GM18867 (cell line): Measurements from ENCODE around the gene CNDP2.

ENCODE experiments used
- ATAC-seq: cut with Tn5 transposase; IDR thresholded peaks from one replicate; pipeline ENCODE4 v1.9.1; 2021; ENCODE audit warnings: mild to moderate bottlenecking, moderate library complexity; ENCODE audit not compliant: unreplicated experiment

CNDP2 gene

DNA sequence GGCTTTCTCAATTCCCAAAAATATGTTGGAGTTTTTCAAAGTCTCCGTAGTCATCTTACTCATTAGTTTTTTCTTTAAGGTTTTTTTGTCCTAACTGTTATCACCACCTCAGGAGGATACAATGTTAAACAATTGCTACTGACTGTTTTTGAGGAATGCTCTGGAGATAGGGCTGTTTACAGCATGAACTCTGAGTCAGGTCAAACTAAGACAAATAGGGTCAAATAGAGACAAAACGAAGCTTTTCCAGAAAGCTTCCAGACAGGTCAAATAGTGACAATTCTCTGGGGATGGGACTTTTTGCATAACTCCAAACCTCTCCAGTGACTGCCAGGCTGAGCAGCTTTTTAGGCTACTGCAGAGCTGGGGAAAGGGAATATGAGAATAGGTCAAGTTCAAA lies 23.9 kb upstream of the CNDP2 start:
- ATAC-seq, result no peak

DNA sequence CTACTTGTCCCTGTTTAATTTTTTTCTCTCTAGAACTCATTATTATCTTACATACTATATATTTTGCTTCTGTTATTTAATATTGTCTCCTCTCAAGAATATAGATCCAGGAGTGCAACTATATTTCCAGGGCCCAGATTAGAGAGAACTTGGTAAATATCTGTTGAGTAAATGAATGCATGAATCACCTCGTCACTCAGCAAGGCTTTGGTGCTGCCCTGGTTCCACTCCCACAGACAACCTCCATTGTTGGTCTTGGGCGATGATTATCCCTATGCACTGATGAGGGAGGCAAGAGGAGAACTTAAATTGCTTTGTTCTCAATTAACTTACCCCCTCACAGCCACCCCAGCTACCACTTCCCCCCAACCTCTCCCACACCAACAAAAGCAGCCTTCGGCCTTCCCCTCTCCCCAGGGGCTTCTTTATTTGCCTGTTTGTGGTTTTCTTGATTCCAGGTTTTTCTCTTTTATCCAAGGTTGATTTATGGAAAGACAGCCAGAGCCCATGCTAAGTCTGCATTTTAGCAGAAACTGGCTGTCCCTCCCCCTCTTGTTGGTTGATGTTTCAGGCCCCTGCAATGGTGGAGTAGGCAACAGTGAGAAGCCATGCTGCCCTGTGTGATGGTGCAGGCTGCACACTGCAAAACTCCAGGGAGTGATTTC lies 22.1 kb upstream of the CNDP2 start:
- ATAC-seq, result no peak

DNA sequence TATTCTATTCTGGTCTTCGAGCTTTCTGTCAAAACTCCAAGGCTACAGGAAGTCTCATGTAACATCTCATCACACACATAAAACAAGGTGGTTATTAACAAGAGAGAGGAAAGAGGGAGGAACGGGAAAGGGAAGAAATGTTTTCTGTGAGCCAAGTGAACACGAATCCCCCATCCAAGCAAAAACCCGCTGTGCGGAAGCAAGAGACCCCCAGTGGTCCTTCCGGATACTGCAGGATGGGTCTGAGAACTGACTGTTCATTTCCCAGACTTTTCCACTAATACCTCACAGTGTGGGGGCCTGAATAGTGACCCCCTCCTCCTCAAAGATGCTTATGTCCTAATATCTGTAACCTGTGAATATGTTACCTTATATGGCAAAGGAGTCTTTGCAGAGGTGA lies 20.0 kb upstream of the CNDP2 start:
- no peak for ATAC-seq

DNA sequence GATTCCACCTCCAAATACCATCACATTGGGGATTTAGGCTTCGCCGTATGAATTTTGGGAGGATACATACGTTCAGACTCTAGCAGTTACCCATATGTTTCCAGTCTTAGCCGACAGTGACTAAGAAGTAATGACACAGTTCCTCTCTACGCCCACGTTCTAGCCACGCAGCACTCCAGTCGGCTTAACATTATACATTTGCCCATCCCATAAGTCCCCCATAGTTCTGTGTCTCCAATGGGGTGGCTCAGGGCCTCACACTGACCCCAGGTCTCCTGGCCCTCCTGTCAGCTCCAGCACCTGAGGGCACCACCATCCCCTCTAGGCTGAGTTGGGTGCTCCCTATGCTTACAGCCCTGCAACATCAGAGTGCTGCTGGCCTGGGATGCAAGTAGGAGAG lies 18.4 kb upstream of the CNDP2 start:
- ATAC-seq, result no peak

DNA sequence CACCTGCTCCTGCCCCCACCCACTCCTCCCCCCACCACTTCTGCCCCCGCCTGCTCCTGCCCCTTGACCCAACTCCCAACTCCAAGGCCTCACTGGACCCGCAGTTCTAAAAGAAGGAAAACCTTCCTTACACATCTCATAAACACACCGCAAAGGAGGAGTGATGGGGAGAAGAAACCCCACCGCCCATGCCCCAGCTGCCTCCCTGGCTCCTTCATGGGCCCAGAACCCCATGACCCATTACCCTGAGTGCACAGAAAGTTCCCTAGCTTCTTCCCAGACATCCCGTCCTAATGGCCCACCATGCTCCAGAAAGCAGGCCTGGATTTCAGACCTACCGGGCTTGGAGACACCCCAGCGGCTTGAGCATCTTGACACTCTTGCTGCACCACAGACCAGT lies 17.8 kb upstream of the CNDP2 start:
- no peak for ATAC-seq

DNA sequence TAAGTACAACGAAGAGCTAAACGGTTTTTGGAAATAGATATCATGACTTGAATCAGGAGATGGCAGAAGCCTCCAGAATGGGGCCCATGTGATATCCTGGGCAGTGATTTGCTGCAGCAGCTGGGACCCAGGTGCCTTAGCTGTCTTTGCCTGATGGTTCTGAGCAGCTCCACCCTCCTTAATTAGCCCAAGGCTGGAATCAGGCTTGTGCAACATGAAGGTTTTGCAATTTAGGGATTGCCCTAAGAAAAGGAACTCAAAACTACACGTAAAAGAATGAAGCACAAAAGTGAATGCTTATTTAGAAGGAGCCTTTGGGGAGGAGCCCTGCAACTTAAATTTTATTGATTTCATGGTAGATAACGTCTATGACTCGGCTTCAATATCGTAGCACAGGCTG lies 17.3 kb upstream of the CNDP2 start:
- no peak for ATAC-seq

DNA sequence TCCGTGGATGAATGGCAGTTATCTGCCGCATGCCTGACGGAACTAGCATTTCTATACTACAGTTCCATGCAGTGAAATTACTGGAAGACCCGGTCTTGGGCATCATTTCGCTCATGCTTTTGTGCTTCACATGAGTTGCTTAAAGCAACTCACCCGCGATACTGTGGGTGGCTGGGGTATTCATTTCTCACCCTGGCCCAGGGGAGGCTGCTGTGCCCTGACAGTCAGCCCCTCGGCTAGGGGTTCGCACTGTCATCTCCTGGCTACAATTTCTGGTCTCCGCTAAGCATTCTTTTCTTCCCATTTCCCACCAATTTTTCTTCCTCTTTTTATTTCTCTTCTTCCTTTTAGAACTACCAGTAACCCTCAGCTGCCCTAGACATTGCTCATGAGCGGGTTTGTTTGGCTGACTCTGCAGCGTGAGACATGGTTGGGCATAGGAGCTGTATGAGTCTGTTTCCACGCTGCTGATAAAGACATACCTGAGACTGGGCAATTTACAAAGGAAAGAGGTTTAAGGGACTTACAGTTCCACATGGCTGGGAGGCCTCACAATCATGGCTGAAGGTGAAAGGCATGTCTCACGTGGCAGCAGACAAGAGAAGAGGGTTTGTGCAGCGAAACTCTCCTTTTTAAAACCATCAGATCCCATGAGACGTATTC lies 16.5 kb upstream of the CNDP2 start:
- no peak for ATAC-seq

DNA sequence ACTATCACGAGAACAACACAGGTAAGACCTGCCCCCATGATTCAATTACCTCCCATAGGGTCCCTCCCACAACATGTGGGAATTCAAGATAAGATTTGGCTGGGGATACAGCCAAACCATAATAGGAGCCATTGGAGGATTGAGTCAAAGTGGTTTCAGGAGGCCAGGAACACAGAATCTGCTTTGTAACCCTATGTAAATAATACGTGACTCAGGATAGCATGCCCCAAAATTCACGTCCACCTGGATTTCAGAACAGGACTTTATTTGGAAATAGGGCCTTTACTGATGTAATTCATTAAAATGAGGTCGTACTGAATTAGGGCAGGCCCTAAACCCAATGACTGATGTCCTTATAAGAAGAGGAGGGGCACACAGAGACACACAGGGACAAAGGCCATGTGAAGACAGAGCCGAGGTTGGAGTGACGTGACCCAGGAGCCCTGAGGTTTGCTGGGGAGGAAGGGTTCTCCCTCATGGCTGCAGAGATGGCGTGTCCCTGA lies 16.0 kb upstream of the CNDP2 start:
- ATAC-seq, result no peak

DNA sequence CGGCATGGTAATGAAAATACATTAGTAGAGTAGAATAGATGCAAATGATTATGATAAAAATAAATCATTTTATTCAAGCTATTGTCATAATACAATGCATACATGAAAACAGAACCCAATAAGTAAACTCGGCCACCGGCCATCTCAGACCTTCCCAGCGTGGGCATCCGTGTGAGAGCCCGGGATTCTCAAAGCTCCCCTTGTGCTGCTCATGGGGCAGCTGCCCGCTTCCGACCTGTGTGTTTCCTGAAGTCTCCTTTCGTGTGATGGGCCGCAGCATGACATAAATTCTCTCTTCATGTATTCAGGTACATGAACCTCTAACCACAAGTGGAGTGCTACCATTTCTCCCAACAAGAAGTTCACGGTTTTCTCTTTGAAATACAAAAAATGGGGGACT lies 13.5 kb upstream of the CNDP2 start:
- ATAC-seq, result no peak

DNA sequence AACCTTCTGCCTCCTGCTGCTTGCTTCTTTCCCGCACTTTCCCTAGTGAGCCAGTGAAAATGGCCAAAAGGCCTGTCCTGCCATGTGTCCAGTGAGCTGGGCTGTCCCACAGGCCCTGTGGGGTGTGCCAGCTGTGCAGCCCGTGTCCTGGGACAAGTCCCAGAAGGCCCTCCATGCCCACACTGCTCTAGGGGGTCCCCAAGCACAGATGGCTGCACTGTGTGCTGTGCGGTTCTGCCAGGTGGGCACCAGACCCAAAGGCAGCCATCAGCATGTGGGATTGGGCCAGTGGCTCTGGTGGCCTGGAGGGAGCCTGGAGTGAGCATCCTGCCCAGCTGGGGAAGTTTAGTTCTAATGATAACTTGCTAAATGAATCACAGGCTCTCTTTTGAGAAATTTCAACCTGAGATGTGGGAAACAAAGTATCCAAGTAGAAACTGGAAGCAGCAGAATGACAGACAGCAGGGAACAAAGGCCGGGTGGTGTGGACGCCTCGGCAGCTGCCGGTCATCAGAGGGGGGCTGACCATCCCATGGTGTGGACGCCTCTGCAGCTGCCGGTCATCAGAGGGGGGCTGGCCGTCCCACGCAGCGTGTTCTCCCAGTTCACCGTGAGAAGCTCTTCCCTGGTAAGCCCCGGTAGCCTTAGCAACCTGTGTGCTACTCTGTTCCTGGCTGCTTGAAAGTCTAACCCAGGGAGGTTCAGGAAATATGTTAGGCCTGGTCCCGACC lies 9.9 kb upstream of the CNDP2 start:
- no peak for ATAC-seq

DNA sequence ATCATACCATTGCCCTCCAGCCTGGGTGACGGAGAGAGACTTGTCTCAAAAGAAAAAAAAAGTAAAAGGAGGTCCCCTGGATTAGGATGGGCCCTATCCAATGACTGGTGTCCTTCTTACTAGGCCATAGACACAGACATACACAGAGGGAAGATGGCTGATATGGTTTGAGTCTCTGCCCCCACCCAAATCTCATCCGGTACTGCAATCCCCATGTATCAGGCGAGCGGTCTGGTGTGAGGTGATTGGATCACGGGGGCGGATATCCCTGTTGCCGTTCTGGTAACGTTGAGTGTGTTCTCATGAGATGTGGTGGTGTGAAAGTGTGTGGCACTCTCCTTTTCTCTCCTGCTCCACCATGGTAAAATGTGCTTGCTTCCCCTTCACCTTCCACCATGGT lies 7.8 kb upstream of the CNDP2 start:
- no peak for ATAC-seq

DNA sequence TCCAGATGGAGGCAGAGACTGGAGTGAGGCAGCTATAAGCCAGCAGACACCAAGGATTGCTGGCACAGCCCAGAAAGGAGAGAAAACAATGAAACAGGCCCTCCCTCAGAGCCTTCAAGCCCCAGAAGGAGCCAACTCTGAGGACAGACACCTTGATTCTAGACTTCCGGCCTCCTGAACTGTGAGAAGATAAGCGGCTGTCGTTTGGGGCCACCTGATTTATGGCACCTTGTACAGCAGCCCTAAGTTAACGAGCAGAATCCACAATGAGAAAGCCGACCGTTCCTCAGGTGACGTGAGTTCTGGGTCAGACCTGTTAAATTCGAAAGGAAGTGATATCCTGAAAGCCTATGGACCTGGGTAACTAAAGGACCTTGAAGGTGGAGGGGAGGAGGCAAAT lies 7.3 kb upstream of the CNDP2 start:
- no peak for ATAC-seq

DNA sequence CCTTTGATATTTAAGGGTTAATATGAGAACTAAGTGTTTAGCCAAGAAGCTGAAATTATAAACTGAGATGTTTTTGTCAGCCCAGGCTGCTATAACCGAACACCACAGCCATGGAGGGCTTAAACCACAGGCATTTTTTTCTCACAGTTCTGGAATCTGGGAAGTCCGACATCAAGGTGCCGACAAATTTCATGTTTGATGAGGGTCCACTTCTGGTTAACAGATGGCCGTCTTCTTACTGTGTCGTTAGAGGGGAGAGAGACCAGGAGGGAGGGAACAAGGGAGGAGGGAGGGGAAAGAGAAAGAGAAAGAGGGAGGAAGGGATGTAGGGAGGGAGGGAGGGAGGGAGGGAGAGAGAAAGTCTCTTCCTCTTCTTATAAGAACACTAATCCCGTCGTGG lies 6.5 kb upstream of the CNDP2 start:
- no peak for ATAC-seq

DNA sequence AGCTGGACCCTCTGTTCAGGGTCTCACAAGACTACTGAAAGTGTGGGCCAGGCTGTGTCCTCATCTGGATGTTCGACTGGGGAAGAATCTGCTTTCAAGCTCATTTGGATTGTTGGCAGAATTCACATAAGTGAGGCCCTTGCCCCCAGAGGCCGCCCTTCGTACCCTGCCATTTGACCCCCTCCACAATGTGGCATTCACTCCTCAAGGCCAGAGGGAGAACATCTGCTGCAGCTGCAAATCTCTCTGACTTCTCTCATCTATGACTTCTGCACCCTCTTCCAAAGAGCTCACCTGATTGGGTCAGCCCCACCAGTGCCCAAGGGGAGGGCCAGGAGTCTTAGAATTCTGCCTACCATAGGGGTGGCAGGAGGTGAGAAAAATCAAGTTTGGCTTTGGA lies 3.9 kb upstream of the CNDP2 start:
- no peak for ATAC-seq

DNA sequence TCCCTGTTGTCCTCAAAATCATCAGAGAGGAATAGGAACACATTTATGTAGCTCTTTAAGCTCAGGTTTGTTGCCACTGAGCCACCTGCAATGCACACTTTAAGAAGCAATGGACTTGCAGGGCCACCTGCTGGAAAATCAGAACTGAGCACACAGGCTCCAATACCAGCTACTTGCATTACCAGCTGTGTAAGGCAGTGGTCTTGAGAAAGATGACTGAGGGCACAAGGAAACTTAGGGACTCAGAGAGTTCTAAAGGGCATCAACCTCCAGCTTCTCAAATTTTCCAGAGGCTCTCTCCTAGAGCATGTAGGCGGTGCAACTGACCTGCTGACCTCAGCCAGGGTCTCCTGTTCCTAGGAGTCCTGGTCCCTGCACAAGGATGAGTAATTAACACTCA lies 2.5 kb upstream of the CNDP2 start:
- peak; percentile 30 for ATAC-seq

DNA sequence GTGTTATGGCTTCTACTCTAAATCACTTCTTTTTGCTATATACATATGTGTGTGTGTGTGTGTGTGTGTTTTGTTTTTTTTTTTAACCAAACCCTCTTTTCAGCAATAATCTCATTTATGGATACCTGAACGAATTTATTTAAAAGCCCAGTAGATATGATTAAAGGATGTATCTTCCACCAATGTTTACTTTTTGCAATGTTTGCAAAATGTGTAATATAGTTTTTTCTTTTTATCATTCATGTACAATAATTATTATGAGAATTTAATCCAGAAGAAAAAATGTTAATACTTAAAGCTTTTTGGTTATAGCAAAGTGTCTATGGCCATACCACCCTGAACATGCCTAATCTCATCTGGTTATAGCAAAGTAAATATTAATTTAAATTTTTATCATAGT lies 1.6 kb upstream of the CNDP2 start:
- no peak for ATAC-seq

DNA sequence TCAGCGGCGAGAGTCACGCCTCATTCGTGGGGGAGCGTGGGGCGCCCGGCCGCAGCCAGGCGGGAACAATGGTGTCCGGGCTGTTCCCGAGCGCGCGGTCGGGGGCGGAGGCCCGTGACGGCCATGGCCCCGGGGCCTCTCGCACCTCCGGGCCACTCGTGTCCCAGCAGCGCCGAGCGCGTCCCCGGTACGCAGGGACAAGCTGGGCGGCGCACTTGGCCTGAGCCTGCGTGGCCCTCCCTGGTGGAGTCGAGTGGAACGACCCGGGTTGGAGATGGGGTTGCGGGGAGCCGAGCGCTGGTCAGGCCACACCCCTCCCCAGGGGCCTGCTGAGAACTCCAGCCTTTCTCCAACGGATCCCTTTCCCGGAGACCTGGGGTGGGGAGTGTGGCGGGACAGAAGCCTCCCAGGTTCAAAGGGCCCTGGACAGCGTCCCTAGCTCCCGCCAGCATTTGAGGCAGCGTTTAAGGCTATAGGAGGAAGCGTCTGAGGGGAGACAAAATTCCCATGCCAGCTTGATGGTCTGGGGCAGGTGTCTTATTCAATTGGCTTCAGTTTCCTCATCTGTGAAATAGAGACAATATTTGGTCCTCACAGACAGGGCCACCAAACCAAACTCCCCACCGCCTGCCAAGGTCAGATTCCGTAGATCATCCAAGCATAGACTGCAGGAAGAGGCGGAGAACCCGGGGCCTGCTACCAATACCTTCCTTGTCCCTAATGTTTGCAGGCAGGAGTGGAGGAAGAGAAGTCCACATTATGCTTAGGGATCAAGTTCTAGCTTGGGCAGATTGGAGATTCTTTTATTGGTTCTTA lies 553 bp downstream of the CNDP2 start:
- ATAC-seq, result peak; percentile 26

DNA sequence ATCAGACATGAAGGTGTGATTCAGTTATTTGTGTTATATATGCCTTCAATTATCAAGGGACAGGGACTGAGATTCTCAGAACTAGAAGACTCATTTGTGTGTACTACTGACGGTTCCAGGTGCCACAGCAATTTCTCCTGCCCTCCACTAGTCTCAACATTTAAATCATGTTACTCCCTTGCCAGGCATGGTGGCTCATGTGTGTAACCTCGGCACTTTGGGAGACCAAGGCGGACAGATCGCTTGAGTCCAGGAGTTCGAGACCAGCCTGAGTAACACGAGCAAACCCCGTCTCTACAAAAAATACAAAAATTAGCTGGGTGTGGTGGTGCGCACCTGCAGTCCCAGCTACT lies 1.1 kb downstream of the CNDP2 start:
- no peak for ATAC-seq

DNA sequence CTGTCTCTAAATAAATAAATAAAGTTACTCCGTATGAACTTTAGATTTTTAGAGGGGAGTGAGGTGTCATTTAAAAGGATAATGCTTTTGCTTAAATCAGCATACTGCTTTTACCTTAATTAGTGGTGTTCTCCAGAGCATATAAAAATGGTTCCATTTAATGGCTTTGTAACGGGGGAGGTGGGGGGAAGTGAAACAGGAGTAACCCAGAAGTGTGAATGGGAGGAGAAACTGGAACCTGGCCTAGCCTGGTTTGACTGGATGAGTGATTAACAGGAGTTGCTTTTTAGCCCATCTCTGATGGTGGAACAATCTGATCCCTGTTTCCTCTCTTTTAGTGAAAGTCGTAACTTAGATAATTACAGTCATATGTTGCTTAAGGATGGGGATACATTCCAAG lies 1.6 kb downstream of the CNDP2 start:
- ATAC-seq, result no peak

DNA sequence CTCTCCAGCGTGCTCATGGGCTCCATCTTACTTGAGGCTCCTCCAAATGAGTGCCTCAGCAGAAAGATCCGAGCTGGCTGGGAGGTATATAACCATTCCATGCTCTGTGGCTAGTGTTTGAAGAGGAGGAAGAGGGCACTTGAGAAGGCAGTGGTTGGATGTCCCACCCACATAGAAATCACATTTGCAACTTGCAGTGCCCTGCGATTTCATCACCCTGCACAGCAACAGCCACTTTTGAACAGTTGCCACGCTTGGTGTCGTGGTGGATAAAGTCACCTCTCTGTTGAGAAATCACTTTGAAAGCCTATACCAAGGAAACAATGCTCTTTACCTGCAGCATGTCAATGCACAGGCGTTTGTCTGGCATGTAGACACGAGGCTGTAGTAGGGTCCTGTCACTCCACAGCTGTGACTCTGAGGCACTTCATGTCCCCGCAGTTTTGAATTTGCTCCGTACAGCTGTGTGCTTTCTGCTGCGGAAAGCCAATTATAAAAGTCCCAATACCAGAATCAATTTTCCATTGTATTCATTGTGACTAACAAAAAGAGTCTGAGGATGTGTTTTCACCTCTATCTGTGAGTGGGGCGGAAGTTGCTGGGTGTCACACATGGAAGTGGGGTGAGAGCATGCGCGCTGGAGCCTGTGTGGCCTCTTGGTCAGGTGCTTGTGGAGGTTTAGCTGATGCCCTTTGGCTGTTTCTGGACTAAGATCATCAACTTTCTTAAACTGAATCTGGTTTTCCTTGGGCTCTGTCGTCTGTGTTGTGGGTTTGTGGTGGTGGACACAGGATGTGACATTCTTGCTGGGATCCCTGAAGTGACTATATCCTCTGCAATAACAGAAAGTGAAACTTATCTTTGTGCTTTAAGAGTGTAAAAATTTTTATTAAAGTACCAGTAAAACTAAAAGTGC lies 2.8 kb downstream of the CNDP2 start:
- ATAC-seq, result peak; percentile 39
